Ecto neural progenitor cell (in vitro differentiated cells): ENCODE measurements around the gene CES4A.
A peak's percentile ranks its signal among the peaks of the same experiment; 100 is the strongest.
"Not testable (repeated sequence)": the region's sequence is repeated elsewhere in the genome, so short reads cannot be mapped to it uniquely, and the experiment has no call there.

Source experiments
- DNase-seq: peaks from one replicate; pipeline ENCODE4 v3.0.0-alpha.2; 2018; ENCODE audit warnings: low spot score

CES4A gene

DNA sequence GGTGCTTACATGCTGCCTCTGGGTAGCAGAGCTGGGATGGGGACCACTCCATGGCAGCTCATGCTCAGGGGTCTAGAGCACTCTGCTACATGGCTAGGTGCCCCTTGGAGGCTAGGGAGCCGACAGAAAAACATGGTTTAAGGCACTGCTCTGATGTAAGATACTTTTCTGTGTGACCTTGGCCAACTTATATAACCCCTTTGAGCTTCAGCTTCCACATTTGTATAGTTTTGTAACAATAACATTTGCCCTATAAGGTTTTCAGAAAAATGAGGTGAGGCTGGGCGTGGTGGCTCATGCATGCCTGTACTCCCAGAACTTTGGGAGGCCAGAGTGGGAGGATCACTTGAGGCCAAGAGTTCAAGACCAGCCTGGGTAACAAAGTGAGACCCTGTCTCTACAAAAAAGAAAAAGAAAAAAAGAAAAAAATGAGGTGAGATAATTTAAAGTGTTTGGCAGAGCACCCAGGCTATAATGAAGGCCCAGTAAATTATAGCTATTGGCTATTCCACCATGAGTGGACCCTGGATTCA, 3.2 kb downstream of the CES4A start:
- DNase-seq = no peak

GRCh38 chr16:66993558-66993957, 5.2 kb downstream of the CES4A start:
- DNase-seq = not testable (repeated sequence)

GRCh38 chr16:66996324-66996982, 8.1 kb downstream of the CES4A start:
- no peak for DNase-seq

- no peak for DNase-seq
Measured at GRCh38 chr16:66996983-66997358, 8.6 kb downstream of the CES4A start.

DNA sequence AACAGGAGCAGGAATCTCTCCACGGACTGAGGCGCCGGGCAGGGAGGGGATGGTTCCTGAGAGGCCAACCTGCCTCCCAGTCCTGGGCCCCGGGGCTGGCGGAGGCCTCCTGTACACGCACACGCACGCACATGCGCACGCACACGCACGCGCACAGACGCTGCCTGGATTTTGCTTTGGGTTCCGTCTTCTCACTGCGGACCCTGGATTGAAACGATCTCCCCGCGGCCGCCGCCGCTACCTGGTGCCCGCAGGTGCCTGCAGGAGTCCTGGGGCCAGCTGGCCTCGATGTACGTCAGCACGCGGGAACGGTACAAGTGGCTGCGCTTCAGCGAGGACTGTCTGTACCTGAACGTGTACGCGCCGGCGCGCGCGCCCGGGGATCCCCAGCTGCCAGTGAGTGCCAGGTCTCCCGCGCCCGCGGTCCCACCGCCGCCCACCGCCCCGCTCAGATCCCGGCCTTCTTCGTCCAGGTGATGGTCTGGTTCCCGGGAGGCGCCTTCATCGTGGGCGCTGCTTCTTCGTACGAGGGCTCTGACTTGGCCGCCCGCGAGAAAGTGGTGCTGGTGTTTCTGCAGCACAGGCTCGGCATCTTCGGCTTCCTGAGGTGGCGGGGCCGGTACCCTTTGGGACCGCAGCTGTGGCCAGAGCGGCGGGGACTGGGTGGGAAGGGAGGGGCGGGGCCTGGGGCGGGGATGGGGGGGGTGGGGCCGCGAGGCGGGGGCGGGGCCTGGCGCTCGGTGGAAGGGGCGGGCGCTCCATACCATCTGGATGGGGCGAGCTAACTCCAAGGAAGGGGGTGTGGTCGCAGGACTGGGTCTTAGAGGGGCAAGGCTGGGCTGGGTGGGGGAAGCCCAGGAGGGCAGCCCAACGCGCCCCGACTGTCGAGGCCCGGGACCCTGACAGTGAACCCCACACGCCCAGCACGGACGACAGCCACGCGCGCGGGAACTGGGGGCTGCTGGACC, 12.3 kb downstream of the CES4A start:
- peak; percentile 77 for DNase-seq

GRCh38 chr16:67001726-67002125, 13.3 kb downstream of the CES4A start:
- no peak for DNase-seq

DNA sequence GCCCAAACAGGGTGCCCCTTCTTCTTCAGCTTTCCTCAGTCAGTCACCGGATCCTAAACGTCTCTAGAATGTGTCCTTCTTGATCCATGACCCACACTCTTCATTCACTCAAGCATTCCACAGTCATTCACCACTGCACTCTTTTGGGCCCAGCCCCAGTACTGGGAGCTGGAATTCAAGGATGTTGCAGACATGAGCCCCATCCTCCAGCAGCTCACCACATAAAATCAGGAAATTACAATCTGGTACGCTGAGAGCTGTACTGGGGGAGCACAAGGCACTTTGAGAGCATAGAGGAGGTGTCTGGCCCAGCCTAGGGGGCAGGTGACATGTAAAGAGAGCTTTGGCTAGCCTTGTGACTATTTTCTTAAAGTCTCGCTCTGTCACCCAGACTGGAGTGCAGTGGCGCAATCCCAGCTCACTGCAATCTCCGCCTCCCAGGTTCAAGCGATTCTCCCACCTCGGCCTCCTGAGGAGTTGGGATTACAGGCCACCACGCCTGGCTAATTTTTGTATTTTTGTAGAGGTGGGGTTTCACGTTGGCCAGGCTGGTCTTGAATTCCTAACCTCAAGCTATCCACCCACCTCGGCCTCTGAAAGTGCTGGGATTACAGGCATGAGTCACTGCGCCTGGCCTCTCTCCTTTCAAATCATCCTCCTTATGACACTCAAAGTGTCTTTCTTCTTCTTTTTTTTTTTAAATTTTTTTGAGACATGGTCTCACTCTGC, 18.7 kb downstream of the CES4A start:
- DNase-seq = no peak

GRCh38 chr16:67009158-67009557, 20.8 kb downstream of the CES4A start:
- DNase-seq = no peak

GRCh38 chr16:67011274-67011673, 22.9 kb downstream of the CES4A start:
- DNase-seq = no peak

GRCh38 chr16:67013233-67013822, 24.9 kb downstream of the CES4A start:
- no peak for DNase-seq

- DNase-seq = peak; percentile 83
Measured at GRCh38 chr16:67013823-67014633, 25.6 kb downstream of the CES4A start.

- peak; percentile 39 for DNase-seq
Measured at GRCh38 chr16:67014634-67015312, 26.4 kb downstream of the CES4A start.

GRCh38 chr16:67015313-67015731, 26.9 kb downstream of the CES4A start:
- DNase-seq = peak; percentile 34

- peak; percentile 30 for DNase-seq
Measured at GRCh38 chr16:67016143-67016542, 27.8 kb downstream of the CES4A start.

GRCh38 chr16:67016681-67017420, 28.5 kb downstream of the CES4A start:
- peak; percentile 42 for DNase-seq

DNA sequence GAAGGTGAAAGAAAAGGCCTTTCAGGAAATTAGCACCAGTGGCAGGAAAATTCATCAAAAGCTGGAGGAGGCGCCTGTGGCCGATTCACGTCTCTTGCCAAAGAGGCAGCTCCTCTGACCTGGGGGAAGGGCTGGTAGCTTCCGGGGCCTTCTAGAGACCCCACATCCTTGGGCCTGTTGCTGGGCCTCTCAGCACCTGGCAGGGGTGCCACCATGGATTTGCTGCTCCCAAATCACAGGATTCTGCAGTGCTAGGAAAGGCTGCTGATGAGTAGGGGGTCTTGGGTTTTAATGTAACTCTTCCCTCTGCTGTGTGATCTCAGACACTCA, 29.0 kb downstream of the CES4A start:
- DNase-seq = peak; percentile 39

DNA sequence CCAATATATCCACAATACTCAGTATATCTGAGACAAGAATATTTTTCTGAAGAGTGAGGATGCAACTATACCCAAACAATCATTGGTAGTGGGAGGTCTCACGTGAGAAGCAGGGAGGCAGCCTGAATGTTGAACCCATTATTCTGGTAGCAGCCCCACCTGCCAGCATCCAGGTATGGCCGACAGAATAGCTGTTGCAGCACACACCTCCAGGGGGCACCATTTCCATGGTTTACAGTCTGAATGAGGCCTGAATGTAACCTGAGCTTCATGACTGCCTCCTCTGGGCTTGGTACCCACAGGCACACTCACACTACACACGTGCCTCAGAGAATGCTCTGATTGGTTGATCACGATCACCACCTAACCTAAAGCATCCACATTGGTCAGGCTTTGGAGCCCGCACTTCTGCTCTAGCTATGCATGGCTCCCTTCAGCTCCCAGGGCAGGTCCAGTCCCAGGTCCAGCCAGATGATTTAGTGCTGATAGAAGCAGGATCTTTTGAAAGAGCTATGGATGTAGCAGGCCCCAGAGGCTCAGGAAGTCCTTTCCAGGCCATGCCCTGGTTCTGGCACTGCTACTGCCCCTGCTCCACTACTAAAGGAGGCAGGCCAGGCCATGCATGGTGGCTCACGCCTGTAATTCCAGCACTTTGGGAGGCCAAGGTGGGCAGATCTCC, 29.6 kb downstream of the CES4A start:
- DNase-seq = peak; percentile 87

DNA sequence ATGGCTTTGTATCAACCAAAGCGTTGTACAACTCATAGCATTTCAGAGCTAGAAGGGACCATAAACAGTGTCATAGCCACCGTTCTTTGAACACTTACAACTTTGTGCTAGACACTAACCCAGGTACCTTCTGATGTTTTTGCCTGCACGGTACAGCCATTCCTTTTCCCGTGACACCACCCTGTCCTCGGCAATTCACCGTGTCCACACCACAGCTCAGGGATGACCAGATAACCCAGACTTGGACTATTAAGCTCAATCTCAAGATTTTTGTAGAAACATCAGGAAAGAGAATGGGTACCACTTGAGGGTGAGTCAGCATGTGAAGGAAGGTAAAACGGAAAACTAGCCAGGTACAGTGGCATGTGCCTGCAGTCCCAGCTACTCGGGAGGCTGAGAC, 30.8 kb downstream of the CES4A start:
- peak; percentile 10 for DNase-seq

DNA sequence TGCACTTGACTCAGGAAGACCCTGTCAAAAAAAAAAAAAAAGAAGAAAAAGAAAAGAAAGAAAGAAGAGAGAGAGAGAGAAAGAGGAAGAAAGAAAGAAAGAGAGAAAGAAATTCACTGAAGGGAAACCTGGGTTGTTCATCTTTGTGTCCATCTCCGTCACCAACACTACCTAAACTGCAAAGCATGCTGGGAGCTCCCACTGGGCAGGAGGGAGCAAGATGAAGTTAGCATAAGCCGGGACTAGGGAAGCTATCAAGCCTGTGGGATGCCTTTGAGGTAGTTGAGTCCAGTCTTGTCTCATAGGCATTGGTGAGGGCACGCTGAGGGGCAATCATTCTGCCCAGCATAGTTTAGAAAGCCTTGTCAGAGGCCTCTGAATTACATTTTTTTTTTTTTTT, 32.9 kb downstream of the CES4A start:
- peak; percentile 26 for DNase-seq
